Stimulated activated CD4-positive, alpha-beta T cell treated with anti-CD3 and anti-CD28 coated beads, Interleukin-12 subunit alpha, Interleukin-12 subunit beta, amount 100 ng/mL, for 4 hours (primary cell): ENCODE measurements around the gene PTPRJ.
"Not testable (repeated sequence)": the region's sequence is repeated elsewhere in the genome, so short reads cannot be mapped to it uniquely, and the experiment has no call there.

ENCODE experiments used
- DNase-seq: peaks from one replicate; pipeline ENCODE4 v3.0.0-alpha.2; 2020

PTPRJ gene

GRCh38 chr11:48123934-48124755, 143.8 kb downstream of the PTPRJ start:
- no peak for DNase-seq

GRCh38 chr11:48124880-48125279, 144.5 kb downstream of the PTPRJ start:
- no peak for DNase-seq

- no peak for DNase-seq
Measured at GRCh38 chr11:48125866-48126265, 145.5 kb downstream of the PTPRJ start.

GRCh38 chr11:48127521-48128183, 147.3 kb downstream of the PTPRJ start:
- no peak for DNase-seq

- DNase-seq: no peak
Measured at GRCh38 chr11:48129697-48130395, 149.5 kb downstream of the PTPRJ start.

GRCh38 chr11:48134221-48134922, 154.0 kb downstream of the PTPRJ start:
- DNase-seq: no peak

- no peak for DNase-seq
Measured at GRCh38 chr11:48138222-48138621, 157.9 kb downstream of the PTPRJ start.

GRCh38 chr11:48139896-48140295, 159.5 kb downstream of the PTPRJ start:
- DNase-seq: not testable (repeated sequence)

GRCh38 chr11:48141475-48142122, 161.2 kb downstream of the PTPRJ start:
- DNase-seq: no peak

GRCh38 chr11:48142889-48143288, 162.5 kb downstream of the PTPRJ start:
- no peak for DNase-seq

- no peak for DNase-seq
Measured at GRCh38 chr11:48148749-48149148, 168.4 kb downstream of the PTPRJ start.

- DNase-seq: no peak
Measured at GRCh38 chr11:48150213-48150612, 169.9 kb downstream of the PTPRJ start.

GRCh38 chr11:48154151-48154550, 173.8 kb downstream of the PTPRJ start:
- no peak for DNase-seq

- DNase-seq: no peak
Measured at GRCh38 chr11:48161951-48162884, 181.9 kb downstream of the PTPRJ start.

- no peak for DNase-seq
Measured at GRCh38 chr11:48162885-48163268, 182.5 kb downstream of the PTPRJ start.

- DNase-seq: no peak
Measured at GRCh38 chr11:48163360-48164100, 183.2 kb downstream of the PTPRJ start.

GRCh38 chr11:48164836-48165235, 184.5 kb downstream of the PTPRJ start:
- DNase-seq: no peak

- DNase-seq: no peak
Measured at GRCh38 chr11:48165426-48165825, 185.1 kb downstream of the PTPRJ start.

GRCh38 chr11:48167380-48167779, 187.0 kb downstream of the PTPRJ start:
- no peak for DNase-seq

GRCh38 chr11:48168815-48169214, 188.5 kb downstream of the PTPRJ start:
- DNase-seq: no peak

GRCh38 chr11:48169259-48169658, 188.9 kb downstream of the PTPRJ start:
- DNase-seq: no peak
